ENCODE results near the gene PEX26.

Gene PEX26

DNA sequence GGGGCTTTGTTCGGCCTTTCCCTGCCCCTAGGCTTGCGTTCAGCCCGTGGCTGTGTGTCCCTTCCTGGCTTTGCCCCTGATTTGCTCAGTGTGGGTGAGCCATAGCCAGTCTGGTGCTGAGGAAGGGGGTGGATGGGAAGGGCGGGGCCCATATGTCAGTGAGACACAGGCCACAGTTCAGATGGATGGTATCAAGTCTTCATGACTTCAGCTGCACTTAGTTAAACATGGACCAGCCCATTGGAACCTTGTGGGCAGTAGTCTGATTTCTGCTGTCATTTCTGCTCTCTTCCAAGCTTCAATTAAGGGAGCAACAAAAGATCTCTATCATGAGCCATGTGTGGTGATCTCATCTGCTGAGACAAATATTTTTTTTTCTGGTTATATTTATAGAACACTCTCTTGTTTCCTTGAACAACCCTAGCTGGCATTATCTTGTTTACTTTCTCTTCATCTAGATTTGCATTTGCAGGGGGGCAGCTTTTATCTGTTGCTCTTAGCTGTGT, 21.6 kb upstream of the PEX26 start:
- in situ Hi-C loops (cut with MboI; ENCODE audit: low sequenced_read_pairs), result loop anchor here (25.0 kb wide), 1 partner anchor 144 kb away; no protein-coding TSS in a partner anchor

DNA sequence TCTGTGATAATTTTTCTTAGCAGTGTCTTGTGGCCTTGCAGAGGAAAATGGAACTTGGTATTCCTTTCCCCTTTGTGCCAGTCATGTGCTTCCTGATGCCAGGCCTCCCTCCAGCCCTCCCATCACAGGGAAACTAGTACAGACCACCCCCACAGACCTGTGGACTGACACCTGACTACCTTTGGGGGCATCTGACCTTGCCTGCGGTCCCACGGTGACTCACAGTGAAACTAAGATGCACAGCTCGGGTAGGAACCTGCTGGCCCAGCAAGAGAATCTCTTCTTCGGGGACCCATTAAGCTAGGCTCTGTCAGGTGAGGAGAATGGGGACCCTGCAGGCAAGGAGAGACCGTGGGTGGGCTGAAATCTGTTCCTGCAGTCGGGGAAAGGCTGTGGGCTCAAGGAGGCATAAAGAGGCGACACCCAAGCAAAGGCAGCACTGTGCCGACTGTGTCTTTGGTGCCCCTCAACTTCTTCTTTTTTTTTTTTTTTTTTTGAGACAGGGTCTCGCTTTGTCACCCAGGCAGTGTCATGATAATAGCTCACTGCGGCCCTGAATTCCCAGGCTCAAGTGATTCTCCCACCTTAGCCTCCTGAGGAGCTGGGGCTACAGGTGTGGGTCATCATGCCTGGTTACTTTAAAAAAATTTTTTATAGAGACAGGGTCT, 20.8 kb upstream of the PEX26 start:
- in situ Hi-C loops (cut with MboI; ENCODE audit: low sequenced_read_pairs), result loop anchor here (25.0 kb wide), 1 partner anchor 145 kb away; no protein-coding TSS in a partner anchor

DNA sequence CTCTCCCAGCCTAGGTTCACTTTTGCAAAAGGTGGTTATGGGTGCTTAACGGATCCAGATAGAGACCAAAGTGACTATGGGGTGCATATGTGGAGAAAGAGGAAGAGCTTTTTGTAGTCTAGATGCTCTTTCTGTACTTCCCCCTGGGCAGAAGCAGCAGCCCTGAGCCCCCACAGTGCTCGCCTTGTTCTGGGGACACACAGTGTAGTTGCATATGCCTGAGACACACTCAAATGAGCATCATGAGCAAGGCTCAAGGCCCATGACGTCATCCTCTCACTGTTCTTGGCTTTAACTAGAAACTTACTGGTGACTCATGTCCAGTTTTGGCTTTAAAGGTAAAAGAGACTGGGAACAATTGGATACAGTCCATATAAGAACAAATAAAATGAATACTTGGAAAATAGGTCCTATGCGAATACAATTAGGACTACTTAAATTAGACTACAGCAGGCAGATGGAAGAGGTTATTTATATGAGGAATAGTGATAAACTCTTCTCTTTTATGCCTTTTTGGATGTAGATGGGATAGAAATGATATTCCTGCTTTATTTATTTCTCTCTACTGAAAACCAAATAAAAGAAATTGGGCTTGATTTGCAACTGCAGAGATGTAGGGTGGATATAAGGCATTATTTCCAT, 20.1 kb upstream of the PEX26 start:
- in situ Hi-C loops (cut with MboI; ENCODE audit: low sequenced_read_pairs), result loop anchor here (25.0 kb wide), 1 partner anchor 145 kb away; no protein-coding TSS in a partner anchor

DNA sequence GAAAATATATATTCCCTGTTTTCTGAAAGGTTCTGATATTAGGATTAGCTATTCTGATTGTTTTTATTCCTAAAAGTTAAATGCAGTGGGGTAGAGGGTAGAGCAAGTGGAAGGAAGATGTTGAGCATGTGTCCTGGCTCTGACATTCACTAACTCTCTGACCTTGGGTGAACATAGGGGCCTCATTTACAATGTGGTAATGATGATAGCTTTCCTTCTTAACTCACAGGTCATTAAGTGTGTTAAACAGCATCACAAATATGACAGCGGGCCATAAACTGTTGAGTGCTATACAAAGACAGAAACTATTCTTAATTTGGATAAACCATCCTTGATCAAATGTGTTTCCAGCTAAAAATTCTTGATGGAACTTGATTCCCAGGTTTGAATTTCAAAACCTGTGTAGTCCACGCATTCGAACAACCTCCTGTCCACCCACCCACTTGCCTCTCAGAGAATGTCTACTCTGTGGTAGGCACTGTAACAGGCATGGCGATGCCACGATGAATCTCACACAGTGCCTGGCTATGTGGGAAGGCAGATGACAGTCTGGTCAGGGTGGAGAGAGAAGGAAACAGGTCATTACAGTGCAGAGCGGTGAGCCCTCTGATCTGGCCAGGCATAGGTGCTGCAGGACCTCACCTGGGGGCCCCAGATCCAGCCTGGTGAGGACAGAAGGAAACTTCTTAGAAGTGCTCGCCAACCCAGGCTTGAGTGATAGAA, 19.3 kb upstream of the PEX26 start:
- in situ Hi-C loops (cut with MboI; ENCODE audit: low sequenced_read_pairs), result loop anchor here (25.0 kb wide), 1 partner anchor 146 kb away; no protein-coding TSS in a partner anchor

DNA sequence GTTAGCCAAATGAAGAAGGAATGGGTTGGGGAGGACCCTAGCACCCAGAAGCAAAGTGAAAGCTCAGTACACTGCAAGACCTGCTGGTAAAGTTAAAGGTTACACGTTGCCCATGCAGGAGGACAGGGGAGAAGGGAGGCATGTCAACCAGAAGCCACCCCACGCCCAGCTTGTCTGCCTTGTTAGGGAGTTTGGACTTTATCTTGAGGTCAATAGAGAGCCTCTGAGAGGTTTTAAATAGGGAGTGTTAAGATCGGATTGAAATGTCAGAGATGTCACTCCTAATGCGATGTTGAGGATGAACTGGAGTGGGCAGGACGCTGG, 18.7 kb upstream of the PEX26 start:
- in situ Hi-C loops (cut with MboI; ENCODE audit: low sequenced_read_pairs), result loop anchor here (25.0 kb wide), 1 partner anchor 147 kb away; no protein-coding TSS in a partner anchor

DNA sequence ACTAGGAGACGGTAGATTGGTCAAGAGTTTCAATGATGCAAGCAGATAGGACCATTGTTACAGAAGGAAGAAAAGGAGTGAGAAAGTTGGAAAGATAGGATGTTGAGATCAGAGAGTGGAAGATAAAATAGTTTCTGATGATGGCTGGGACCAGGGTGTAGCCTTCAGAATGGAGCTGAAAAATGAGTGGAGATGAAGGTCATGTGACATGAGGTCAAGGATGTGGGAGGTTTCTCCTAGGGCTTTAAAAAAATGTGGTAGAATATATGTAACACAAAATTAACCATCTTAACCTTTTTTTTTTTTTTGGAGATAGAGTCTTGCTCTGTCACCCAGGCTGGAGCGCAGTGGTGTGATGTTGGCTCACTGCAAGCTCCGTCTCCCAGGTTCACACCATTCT, 18.3 kb upstream of the PEX26 start:
- in situ Hi-C loops (cut with MboI; ENCODE audit: low sequenced_read_pairs), result loop anchor here (25.0 kb wide), 1 partner anchor 147 kb away; no protein-coding TSS in a partner anchor

DNA sequence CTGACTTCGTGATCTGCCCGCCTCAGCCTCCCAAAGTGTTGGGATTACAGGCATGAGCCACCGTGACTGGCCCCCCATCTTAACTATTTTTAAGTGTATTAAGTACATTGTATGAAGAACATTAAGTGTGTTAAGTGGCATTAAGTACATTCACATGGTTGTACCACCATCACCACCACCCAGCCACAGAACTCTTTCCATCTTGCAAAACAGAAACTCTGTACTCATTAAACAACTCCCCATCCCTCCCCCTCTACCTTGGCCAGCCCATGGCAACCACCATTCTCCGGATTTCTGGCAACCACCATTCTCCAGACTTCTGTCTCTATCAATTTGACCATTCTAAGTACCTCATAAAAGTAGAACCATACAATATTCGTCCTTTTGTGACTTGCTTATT, 17.8 kb upstream of the PEX26 start:
- in situ Hi-C loops (cut with MboI; ENCODE audit: low sequenced_read_pairs), result loop anchor here (10.0 to 25.0 kb wide), 3 partner anchors 148 to 315 kb away; no protein-coding TSS in a partner anchor

DNA sequence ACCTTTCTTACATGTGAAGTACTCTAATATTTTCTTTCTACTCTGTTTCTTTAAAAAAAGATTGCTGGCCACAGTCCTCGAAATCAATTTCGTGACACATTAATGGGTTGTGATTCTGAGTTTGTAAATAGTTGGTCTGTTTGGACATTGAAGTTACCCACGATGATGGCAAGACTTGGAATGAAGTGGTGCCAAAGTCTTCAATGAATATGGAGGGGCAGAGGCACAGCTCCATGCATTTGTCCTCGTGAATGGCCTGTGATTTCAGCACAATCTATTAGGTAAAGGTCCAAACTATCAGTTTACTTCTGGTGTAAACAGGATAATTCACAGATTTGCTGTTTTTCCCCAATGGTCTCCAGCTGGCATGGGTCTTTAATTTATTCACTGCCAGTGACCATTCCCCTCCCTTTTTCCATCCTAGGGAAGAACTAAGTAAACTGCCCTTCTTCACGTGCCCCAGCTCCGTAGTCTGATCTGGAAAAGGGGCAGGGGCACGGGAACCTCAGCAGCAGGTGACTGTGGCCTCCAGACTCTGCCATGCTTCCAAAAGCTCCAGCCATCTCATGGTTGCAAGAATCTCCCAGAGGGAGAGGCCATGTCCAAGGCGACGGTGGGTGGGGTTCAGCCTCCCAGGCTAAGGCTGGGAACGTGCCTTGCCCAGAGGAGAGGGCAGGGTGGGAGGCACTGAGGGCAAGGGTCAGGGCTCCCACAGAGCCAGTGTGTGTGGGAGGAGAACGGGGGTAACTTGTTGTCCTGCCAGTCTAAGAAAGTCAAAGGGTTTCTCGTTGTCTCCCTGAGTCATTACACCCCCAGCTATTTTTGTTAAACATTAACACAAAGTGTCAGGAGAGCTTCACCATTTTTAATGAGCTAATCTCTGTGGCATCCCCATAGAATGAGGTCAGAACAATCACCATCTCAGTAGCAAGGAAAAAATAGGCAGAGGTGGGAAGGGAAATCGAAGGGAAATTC, 16.9 kb upstream of the PEX26 start:
- in situ Hi-C loops (cut with MboI; ENCODE audit: low sequenced_read_pairs), result loop anchor here (10.0 to 25.0 kb wide), 3 partner anchors 149 to 316 kb away; no protein-coding TSS in a partner anchor

DNA sequence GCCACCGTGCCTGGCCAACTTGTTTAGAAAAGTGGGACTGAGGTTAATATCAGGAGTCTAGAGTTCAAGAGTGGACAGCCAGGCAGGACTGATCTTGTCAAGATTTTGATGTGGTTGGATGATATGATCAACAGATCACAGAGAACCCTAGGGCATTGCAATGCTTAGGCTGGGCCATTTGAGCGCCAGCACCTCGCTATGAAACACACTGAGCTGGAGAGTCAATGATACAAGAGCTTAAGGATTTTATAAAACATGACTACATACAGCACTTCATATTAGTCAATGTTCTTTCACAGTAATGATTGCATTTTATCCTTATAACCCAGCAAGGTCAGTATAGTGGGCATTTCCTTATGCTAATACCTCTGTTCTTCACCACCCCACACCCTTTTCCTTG, 15.4 kb upstream of the PEX26 start:
- in situ Hi-C loops (cut with MboI; ENCODE audit: low sequenced_read_pairs), result loop anchor here (10.0 to 25.0 kb wide), 3 partner anchors 150 to 318 kb away; no protein-coding TSS in a partner anchor

DNA sequence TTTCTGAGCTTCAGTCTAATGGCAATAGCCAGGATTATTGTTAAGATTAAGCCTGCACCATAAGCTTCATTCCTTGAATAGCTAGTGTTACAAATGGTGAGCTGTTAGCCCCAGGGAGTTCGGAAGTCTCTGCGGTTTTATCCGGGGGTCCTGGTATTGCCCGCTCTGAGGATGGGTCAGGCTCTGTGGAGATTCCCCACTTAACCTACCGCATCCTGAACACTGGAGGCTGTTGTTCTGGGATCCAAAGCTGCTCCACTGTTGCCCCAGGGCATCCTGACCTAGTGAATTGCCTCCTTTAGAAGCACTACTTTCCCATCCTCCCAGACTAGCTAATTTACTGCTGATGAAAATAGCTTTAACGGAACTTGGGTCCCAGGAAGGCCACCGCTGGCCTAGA, 14.5 kb upstream of the PEX26 start:
- in situ Hi-C loops (cut with MboI; ENCODE audit: low sequenced_read_pairs), result loop anchor here (10.0 to 25.0 kb wide), 3 partner anchors 151 to 319 kb away; no protein-coding TSS in a partner anchor

DNA sequence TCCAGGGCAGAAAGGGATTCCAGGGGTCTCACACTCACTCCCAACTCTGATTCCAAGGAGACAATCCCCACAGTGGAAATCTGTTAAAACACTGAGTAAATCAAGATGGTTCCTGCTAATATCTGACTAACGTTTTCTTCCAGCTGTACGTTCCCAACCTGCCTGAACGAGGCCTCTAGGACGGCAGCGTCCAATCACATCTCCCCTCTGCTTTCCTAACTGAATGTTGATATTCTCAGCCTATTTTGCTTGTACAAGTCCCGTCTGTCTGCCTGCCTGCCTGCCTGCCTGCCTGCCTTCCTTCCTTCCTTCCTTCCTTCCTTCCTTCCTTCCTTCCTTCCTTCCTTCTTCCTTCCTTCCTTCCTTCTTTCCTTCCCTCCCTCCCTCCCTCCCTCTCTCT, 14.1 kb upstream of the PEX26 start:
- in situ Hi-C loops (cut with MboI; ENCODE audit: low sequenced_read_pairs), result loop anchor here (10.0 to 25.0 kb wide), 3 partner anchors 151 to 319 kb away; no protein-coding TSS in a partner anchor

DNA sequence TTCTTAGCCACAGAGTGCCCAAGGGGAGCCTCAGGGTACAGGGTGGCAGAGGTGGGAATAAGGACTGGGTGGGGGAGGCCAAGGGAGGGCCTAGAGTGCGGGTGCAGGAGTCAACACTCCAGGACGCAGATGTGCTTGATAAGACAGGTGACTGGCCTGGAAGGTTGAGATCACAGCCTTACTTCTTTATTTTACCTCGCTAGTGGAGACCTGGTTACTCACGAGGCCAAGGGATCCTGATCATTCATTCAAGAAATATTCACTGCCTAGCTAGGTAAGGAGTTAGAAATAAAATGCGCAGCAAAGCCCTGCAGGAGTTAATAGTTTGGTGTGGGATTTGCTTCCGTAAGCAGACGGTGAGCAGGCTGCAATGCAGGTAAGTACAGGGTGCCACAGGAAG, 13.2 kb upstream of the PEX26 start:
- in situ Hi-C loops (cut with MboI; ENCODE audit: low sequenced_read_pairs), result loop anchor here (10.0 to 25.0 kb wide), 3 partner anchors 152 to 320 kb away; no protein-coding TSS in a partner anchor

DNA sequence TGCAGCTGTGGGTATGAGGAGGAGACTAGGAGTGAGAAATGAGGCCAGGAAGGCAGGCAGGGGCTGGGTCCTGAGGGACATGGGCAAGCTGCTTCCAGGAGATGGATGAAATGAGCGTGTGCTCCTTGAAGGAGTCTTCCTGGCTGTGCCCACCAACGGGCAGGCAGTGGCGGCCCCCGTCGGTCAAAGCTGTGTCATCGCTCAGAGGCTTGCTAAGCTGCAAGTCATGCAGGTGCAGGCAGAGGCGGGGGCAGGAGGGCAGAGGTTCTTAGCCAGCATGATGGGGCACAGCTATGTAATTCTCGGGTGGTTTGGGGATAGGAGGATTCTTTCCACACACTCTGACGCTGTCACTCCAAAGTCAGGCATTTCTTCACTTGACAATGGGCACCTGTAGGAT, 12.5 kb upstream of the PEX26 start:
- in situ Hi-C loops (cut with MboI; ENCODE audit: low sequenced_read_pairs), result loop anchor here (10.0 to 25.0 kb wide), 3 partner anchors 153 to 320 kb away; no protein-coding TSS in a partner anchor

DNA sequence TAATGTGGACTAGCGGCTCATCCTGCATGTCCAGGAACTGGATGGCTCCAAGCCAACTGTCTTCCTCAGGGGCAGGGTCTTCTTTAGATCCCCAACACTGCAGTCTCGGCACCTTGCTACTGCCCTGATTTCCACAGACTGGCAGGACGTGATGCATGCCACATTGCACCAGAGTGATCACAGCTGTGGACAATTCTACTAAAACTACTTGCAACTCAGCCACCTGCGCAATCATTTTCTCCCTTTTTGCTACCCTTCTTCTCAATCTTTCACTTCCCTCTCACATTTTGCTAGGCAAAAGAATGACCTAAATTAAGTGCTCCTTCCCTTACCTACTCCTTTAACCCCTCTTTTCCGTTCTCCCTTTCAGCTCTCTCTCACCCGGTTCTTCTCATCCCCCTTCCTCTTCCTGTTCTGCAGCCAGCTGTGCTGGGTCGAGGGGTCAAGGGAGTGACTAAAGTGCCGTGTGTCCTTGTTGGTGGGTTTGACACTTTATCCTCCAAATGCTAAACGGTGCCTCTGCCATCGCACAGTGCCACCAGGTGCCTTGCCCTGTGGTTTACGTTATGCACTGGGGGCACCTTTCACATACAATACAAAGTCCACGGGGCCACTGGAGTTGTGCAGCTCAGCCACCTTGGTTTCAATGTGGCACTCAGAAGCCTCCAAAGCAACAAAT, 11.5 kb upstream of the PEX26 start:
- in situ Hi-C loops (cut with MboI; ENCODE audit: low sequenced_read_pairs), result loop anchor here (10.0 to 25.0 kb wide), 3 partner anchors 154 to 322 kb away; no protein-coding TSS in a partner anchor

DNA sequence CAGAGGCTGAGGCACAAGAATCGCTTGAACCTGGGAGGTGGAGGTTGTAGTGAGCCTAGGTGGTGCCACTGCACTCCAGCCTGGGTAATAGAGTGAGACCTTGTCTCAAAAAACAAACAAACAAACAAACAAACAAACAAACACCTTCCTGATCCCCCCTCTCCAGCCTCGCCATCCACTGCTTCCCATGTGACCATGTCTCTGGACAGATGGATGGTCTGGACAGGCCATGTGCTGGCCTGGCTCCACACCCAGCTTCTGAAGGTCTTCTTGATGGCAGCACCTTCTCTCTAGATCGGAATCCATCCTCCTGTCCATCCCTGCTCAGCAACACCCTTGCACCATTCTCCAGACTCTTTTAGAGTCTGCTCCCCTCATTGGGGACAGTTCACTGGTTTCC, 10.7 kb upstream of the PEX26 start:
- in situ Hi-C loops (cut with MboI; ENCODE audit: low sequenced_read_pairs), result loop anchor here (10.0 to 25.0 kb wide), 3 partner anchors 155 to 322 kb away; no protein-coding TSS in a partner anchor

DNA sequence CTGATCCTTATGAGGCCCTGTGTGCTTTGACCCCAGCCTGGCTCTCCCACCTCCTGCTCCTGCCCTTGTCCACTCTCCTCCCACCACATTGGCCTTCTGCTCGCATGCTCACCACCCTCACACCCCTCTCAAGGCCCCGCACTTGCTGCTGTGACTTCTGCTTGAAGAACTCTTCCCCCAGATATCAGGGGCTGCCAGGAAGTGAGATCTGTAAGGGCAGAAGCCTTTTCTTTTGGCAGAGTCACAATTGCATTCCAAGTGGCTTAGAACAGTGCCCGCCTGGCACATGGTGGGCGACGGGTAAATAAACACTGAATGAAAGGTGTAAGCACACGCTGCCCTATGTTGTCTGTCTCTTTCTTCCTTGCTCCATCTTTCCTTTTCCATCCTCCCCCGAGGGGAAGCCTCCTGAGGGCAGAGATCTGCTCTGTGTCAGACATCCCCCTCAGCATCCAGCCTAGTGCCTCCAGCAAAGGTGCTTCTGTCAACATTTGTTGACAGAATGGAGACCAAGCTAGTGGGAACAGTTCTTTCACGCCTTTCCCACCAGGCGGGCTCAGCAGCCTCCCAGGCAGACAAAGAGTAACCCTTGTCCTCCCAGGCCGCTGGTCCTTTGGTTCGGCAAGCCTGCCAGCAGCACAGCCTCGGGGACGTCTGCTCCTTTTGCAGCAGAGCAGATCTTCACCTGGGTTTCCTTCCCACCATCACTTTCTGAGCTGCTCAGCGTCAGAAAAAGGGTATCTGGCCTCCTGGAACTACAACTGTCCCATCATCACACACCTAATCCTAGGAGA, 10.0 kb upstream of the PEX26 start:
- in situ Hi-C loops (cut with MboI; ENCODE audit: low sequenced_read_pairs), result loop anchor here (10.0 to 25.0 kb wide), 3 partner anchors 155 to 323 kb away; no protein-coding TSS in a partner anchor

DNA sequence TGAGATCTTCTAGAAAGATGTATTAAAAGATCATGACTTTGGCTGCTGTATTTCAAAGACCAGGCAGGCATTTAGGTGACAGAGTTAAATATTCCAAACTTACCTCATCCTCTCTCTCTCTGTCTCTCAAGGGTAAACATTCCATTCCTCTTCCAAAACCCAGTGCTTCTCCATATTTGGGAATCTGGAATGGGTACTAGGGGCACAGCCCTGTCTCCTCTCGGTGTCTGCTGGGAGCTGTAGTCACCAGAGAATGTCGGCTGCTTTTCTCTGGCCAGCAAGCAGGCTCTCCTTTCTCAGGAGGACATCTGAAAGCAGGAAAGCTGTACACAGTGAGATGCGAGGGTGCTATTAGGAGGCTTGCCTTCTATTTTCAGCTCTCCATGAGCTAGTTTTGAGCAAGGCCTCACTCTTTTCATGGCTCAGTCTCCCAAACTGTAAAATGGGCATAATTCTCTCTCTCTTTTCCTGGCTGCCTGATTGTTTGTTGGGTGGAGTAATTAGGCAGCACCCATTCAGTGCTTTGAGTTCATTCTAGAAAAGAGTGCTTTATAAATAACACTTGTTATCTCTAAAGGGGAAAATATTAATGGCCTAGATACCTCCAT, 9.3 kb upstream of the PEX26 start:
- in situ Hi-C loops (cut with MboI; ENCODE audit: low sequenced_read_pairs), result loop anchor here (10.0 to 25.0 kb wide), 3 partner anchors 156 to 324 kb away; no protein-coding TSS in a partner anchor

DNA sequence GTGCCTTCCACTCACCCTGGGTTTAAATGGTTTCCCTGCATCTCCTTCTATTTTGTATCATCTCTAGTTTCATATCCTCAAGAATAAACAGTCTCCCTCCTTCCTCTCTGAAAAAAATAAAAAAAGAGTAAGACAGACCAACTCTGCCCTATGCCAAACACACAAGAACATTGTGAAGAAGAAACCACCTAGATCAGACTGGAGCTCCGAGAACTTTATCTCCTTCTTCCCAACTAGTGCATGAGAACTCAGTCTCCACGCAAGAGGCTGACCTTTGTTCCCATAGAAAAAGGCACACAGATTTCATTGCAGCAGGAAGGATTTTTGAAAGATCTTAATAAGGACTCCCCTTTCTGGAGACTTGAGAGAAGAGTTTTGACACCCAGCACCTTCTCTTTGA, 8.7 kb upstream of the PEX26 start:
- in situ Hi-C loops (cut with MboI; ENCODE audit: low sequenced_read_pairs), result loop anchor here (10.0 to 25.0 kb wide), 3 partner anchors 157 to 324 kb away; no protein-coding TSS in a partner anchor
